Measurements from ENCODE around the gene HRH1. TPM values are rescaled to one million over a fixed set of nuclear protein-coding genes. Genes with fewer than 3 reads are reported as not detected.

Gene HRH1
- total RNA-seq, 1 experiment from 2014 or later: 7.0 TPM

DNA sequence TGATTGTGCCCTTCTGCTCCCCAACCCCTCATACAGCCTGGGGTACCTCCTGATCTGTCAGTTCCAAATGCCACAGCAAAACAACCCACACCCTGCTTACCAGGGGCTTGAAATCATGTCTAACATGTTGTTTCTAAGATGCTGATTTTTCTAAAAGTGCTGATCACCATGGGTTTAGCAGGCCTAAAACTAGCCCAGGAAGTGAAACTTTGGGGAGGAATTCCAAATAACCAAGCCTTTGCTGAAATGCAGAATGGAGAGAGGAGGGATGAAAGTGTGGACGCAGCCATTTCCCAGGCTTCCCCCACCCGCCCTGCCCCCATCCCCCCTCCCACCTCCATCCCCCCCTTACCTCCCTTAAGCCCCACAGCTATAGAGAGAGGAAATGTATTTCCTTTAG lies 2.0 kb upstream of the HRH1 start:
- Histone ChIP-seq H3K27ac (ENCODE audit: low read depth, low read length) (no peak overlapping the region), H3K9me2 (ENCODE audit: insufficient read depth) (no peaks in the 10 kb centered on the region), H3K79me2 (ENCODE audit: insufficient read depth, low read length) (no peaks in the 10 kb centered on the region), H3K4me2 (ENCODE audit: low read length) (no peak overlapping the region), H3K36me3 (ENCODE audit: control insufficient read depth in 1 of 2, insufficient read depth in 2 of 2, low read length in 2 of 2) (no peaks in the 10 kb centered on the region), H3K27me3 (ENCODE audit: insufficient read depth, low read length) (no peaks in the 10 kb centered on the region), H2AFZ (ENCODE audit: low read depth, low read length, poor library complexity, severe bottlenecking) (no peak overlapping the region), H3K9me3 (ENCODE audit: control insufficient read depth in 1 of 2, insufficient read depth in 1 of 2, low read depth in 1 of 2, low read length in 2 of 2) (no peaks in the 10 kb centered on the region), H3K9ac (ENCODE audit: low read length) (no peak overlapping the region), H3K4me3 (replicated peaks in 1 of 2; ENCODE audit: low read depth in 1 of 2, low read length in 2 of 2) (no peak overlapping the region), H3K4me1 (ENCODE audit: control insufficient read depth in 1 of 2, insufficient read depth in 2 of 2, low read length in 2 of 2) (peaks cover 10 to 28% of the 10 kb centered on the region in 2 experiments; a peak in 3 of 4 replicates), H4K20me1 (ENCODE audit: insufficient read depth) (no peaks in the 10 kb centered on the region)
- no peak for ATAC-seq
- ChIA-PET CTCF (no interaction called here), RAD21 (ENCODE audit: low non-redundant PET in 1 of 2, low total read pairs in 2 of 2, uncharacterized antibody in 2 of 2, unreplicated experiment in 2 of 2) (no interaction called here), POLR2A (no interaction called here)
- TF ChIP-seq POLR2AphosphoS5 (IDR thresholded peaks at IDR 0.05; ENCODE audit: low read depth, low read length) (no peak), ZNF274 (IDR thresholded peaks at IDR 0.05; ENCODE audit: low read depth, low read length) (no peak), CBX3 (IDR thresholded peaks at IDR 0.05; ENCODE audit: low read depth) (no peak), EZH2 (IDR thresholded peaks at IDR 0.05) (no peak), SIN3A (IDR thresholded peaks at IDR 0.05; ENCODE audit: low read depth) (no peak), ELF1 (IDR thresholded peaks at IDR 0.05; ENCODE audit: borderline replicate concordance, low read depth) (no peak), CEBPB (IDR thresholded peaks at IDR 0.05; ENCODE audit: low read depth) (no peak), EZH2phosphoT487 (IDR thresholded peaks at IDR 0.05; ENCODE audit: borderline replicate concordance) (no peak), JUND (IDR thresholded peaks at IDR 0.05) (no peak), YY1 (IDR thresholded peaks at IDR 0.05; ENCODE audit: extremely low read depth, insufficient replicate concordance, low read depth, low read length) (no peak), POLR2A (IDR thresholded peaks at IDR 0.05; ENCODE audit: borderline replicate concordance, extremely low read depth, insufficient read depth, insufficient read length) (no peak)
- TF ChIP-seq, protein P1, sequence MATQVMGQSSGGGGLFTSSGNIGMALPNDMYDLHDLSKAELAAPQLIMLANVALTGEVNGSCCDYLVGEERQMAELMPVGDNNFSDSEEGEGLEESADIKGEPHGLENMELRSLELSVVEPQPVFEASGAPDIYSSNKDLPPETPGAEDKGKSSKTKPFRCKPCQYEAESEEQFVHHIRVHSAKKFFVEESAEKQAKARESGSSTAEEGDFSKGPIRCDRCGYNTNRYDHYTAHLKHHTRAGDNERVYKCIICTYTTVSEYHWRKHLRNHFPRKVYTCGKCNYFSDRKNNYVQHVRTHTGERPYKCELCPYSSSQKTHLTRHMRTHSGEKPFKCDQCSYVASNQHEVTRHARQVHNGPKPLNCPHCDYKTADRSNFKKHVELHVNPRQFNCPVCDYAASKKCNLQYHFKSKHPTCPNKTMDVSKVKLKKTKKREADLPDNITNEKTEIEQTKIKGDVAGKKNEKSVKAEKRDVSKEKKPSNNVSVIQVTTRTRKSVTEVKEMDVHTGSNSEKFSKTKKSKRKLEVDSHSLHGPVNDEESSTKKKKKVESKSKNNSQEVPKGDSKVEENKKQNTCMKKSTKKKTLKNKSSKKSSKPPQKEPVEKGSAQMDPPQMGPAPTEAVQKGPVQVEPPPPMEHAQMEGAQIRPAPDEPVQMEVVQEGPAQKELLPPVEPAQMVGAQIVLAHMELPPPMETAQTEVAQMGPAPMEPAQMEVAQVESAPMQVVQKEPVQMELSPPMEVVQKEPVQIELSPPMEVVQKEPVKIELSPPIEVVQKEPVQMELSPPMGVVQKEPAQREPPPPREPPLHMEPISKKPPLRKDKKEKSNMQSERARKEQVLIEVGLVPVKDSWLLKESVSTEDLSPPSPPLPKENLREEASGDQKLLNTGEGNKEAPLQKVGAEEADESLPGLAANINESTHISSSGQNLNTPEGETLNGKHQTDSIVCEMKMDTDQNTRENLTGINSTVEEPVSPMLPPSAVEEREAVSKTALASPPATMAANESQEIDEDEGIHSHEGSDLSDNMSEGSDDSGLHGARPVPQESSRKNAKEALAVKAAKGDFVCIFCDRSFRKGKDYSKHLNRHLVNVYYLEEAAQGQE (IDR thresholded peaks at IDR 0.05; ENCODE audit: low read depth): no peak
- TF ChIP-seq, protein P2, sequence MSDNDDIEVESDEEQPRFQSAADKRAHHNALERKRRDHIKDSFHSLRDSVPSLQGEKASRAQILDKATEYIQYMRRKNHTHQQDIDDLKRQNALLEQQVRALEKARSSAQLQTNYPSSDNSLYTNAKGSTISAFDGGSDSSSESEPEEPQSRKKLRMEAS (IDR thresholded peaks at IDR 0.05): no peak
- TF ChIP-seq, protein P3, sequence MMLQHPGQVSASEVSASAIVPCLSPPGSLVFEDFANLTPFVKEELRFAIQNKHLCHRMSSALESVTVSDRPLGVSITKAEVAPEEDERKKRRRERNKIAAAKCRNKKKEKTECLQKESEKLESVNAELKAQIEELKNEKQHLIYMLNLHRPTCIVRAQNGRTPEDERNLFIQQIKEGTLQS (IDR thresholded peaks at IDR 0.05): no peak
- TF ChIP-seq, protein P4, sequence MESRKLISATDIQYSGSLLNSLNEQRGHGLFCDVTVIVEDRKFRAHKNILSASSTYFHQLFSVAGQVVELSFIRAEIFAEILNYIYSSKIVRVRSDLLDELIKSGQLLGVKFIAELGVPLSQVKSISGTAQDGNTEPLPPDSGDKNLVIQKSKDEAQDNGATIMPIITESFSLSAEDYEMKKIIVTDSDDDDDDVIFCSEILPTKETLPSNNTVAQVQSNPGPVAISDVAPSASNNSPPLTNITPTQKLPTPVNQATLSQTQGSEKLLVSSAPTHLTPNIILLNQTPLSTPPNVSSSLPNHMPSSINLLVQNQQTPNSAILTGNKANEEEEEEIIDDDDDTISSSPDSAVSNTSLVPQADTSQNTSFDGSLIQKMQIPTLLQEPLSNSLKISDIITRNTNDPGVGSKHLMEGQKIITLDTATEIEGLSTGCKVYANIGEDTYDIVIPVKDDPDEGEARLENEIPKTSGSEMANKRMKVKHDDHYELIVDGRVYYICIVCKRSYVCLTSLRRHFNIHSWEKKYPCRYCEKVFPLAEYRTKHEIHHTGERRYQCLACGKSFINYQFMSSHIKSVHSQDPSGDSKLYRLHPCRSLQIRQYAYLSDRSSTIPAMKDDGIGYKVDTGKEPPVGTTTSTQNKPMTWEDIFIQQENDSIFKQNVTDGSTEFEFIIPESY (IDR thresholded peaks at IDR 0.05; ENCODE audit: extremely low read depth, insufficient replicate concordance, low read length): no peak
- DNase-seq (ENCODE audit: low read depth, low spot score): no peak
- intact Hi-C loops (cut with micrococcal nuclease): loop anchor here (10.0 kb wide), 1 partner anchor 502 kb away; no protein-coding TSS in a partner anchor
- BruUV-seq (replicated peaks): no TSS peak

All from HCT116 (cell line).